GM23338 (cell line): ENCODE data around the gene TMEM117. TPM values are rescaled to one million over a fixed set of nuclear protein-coding genes. Genes with fewer than 3 reads are reported as not detected.

ENCODE experiments used
- ATAC-seq: fragments of 200-7000 bp; cut with Tn5 transposase; 3 replicates; pipeline ENCODE4 v1.9.1; 2020
- DNase-seq: peaks from one replicate; pipeline ENCODE4 v3.0.0-alpha.2; 2015; ENCODE audit warnings: low spot score
- H2AFZ ChIP-seq: fragments of 200-600 bp; sonication (generic); 2 replicates; pipeline ENCODE4 v1.8.0; 2016; ENCODE audit warnings: antibody characterized with exemption, mild to moderate bottlenecking, moderate library complexity
- H3F3A ChIP-seq: fragments of 200-600 bp; sonication (generic); replicated peaks from 2 replicates; pipeline ENCODE4 v1.8.0; 2017; ENCODE audit warnings: antibody characterized with exemption, mixed run types, low read depth
- H3K27ac ChIP-seq: fragments of 200-600 bp; sonication (generic); 2 replicates; pipeline ENCODE4 v1.6.1; 2016; ENCODE audit warnings: low read depth
- H3K27me3 ChIP-seq: fragments of 200-600 bp; sonication (generic); 2 replicates; pipeline ENCODE4 v1.8.0; 2016; ENCODE audit warnings: mild to moderate bottlenecking, mixed run types, moderate library complexity; ENCODE audit not compliant: insufficient read depth
- H3K36me3 ChIP-seq: fragments of 200-600 bp; sonication (generic); 2 replicates; pipeline ENCODE4 v1.8.0; 2016; ENCODE audit warnings: mild to moderate bottlenecking; ENCODE audit not compliant: insufficient read depth
- H3K4me1 ChIP-seq: fragments of 200-600 bp; sonication (generic); 2 replicates; pipeline ENCODE4 v1.8.0; 2016; ENCODE audit warnings: mild to moderate bottlenecking, moderate library complexity; ENCODE audit not compliant: insufficient read depth
- H3K4me2 ChIP-seq: fragments of 200-600 bp; sonication (generic); 2 replicates; pipeline ENCODE4 v1.7.1; 2017; ENCODE audit warnings: mixed run types
- H3K4me3 ChIP-seq: fragments of 200-600 bp; sonication (generic); 2 replicates; pipeline ENCODE4 v1.6.1; 2016; ENCODE audit warnings: mixed run types
- H3K79me2 ChIP-seq: fragments of 200-600 bp; sonication (generic); replicated peaks from 2 replicates; pipeline ENCODE4 v1.8.0; 2017; ENCODE audit warnings: mild to moderate bottlenecking; ENCODE audit not compliant: insufficient read depth
- H3K9me2 ChIP-seq: fragments of 200-600 bp; sonication (generic); 2 replicates; pipeline ENCODE4 v1.8.0; 2017; ENCODE audit not compliant: insufficient read depth
- H4K20me1 ChIP-seq: fragments of 200-600 bp; sonication (generic); replicated peaks from 2 replicates; pipeline ENCODE4 v1.8.0; 2017; ENCODE audit warnings: mild to moderate bottlenecking; ENCODE audit not compliant: insufficient read depth
- H3K27ac Mint-ChIP-seq: 2 replicates; pipeline ENCODE4 v1.8.0; 2020; ENCODE audit warnings: inconsistent platforms, mild to moderate bottlenecking, moderate library complexity, mixed read lengths
- H3K27me3 Mint-ChIP-seq: 3 replicates; pipeline ENCODE4 v1.8.0; 2022; ENCODE audit warnings: low read depth, mild to moderate bottlenecking, moderate library complexity, mixed read lengths, inconsistent platforms; ENCODE audit not compliant: insufficient read depth, poor library complexity
- H3K36me3 Mint-ChIP-seq: 3 replicates; pipeline ENCODE4 v1.8.0; 2021; ENCODE audit warnings: low read depth, mild to moderate bottlenecking, inconsistent platforms, moderate library complexity, mixed read lengths
- H3K4me1 Mint-ChIP-seq: 3 replicates; pipeline ENCODE4 v1.8.0; 2020; ENCODE audit warnings: mild to moderate bottlenecking, inconsistent platforms, mixed read lengths
- H3K4me3 Mint-ChIP-seq: 3 replicates; pipeline ENCODE4 v1.8.0; 2021; ENCODE audit warnings: moderate library complexity, mild to moderate bottlenecking, inconsistent platforms, mixed read lengths
- H3K9me3 Mint-ChIP-seq: 3 replicates; pipeline ENCODE4 v1.8.0; 2020; ENCODE audit warnings: moderate library complexity, mild to moderate bottlenecking, inconsistent platforms, mixed read lengths
- CREB1 ChIP-seq: fragments of 250-450 bp; sonication (Bioruptor Pico); IDR thresholded peaks from 2 replicates; pipeline ENCODE4 v1.5.0; 2020; ENCODE audit warnings: low read depth, mild to moderate bottlenecking, moderate library complexity
- CTCF ChIP-seq, 2 experiments: fragments of 200-600 bp in 1 of 2; sonication (generic) in 1 of 2; conservative IDR thresholded peaks; 2 replicates each; pipeline versions ENCODE4 v1.5.1 to v1.6.1; 2016 to 2017; ENCODE audit warnings: antibody characterized with exemption in 2 of 2, low read depth in 2 of 2, mild to moderate bottlenecking in 2 of 2, moderate library complexity in 1 of 2
- ETS1 ChIP-seq: IDR thresholded peaks from 2 replicates; pipeline ENCODE4 v1.6.1; 2016; ENCODE audit warnings: antibody characterized with exemption
- EZH2 ChIP-seq: fragments of 200-600 bp; sonication (generic); IDR thresholded peaks from one replicate; pipeline ENCODE4 v1.8.0; 2017; ENCODE audit warnings: antibody characterized with exemption, mild to moderate bottlenecking, low read depth; ENCODE audit not compliant: unreplicated experiment
- EZH2phosphoT487 ChIP-seq: fragments of 200-600 bp; sonication (generic); IDR thresholded peaks from one replicate; pipeline ENCODE4 v1.8.1; 2018; ENCODE audit warnings: antibody characterized with exemption; ENCODE audit not compliant: unreplicated experiment
- JUNB ChIP-seq: IDR thresholded peaks from one replicate; pipeline ENCODE4 v1.6.1; 2016; ENCODE audit warnings: antibody characterized with exemption; ENCODE audit not compliant: unreplicated experiment
- NANOG ChIP-seq: IDR thresholded peaks from 2 replicates; pipeline ENCODE4 v1.6.1; 2016; ENCODE audit warnings: antibody characterized with exemption, borderline replicate concordance
- POLR2AphosphoS5 ChIP-seq: IDR thresholded peaks from 2 replicates; pipeline ENCODE4 v1.6.1; 2016; ENCODE audit warnings: antibody characterized with exemption, low read depth
- STAT1 ChIP-seq: IDR thresholded peaks from one replicate; pipeline ENCODE4 v1.6.1; 2016; ENCODE audit warnings: antibody characterized with exemption; ENCODE audit not compliant: unreplicated experiment
- ZNF114 ChIP-seq: fragments of 250-450 bp; sonication (Bioruptor Pico); IDR thresholded peaks from 2 replicates; pipeline ENCODE4 v1.5.0; 2020; ENCODE audit warnings: mild to moderate bottlenecking, moderate library complexity
- ZNF331 ChIP-seq: fragments of 250-450 bp; sonication (Bioruptor Pico); IDR thresholded peaks from 2 replicates; pipeline ENCODE4 v1.5.0; 2020; ENCODE audit warnings: low read depth, mild to moderate bottlenecking, moderate library complexity
- ZNF462 ChIP-seq: fragments of 250-450 bp; sonication (Bioruptor Pico); IDR thresholded peaks from 2 replicates; pipeline ENCODE4 v1.5.0; 2020; ENCODE audit warnings: mild to moderate bottlenecking, moderate library complexity
- polyA plus RNA-seq: library from polyadenylated mRNA; unstranded; fragments of >200 nt; fragmentation: Nextera tagmentation; extraction: Ambion mirVana; gene quantifications from 2 replicates; pipeline ENCODE4 v1.2.1, GENCODE V29; 2016
- total RNA-seq: library from RNA; depleted of rRNA; stranded (reverse); fragments of >200 nt; shearing (Covaris generic); gene quantifications from 2 replicates; pipeline ENCODE4 v1.2.3, GENCODE V29; 2014

The TMEM117 gene
- total and polyA plus RNA-seq, 2 experiments from 2014 or later = 0.94 to 1.6 TPM

- no peaks in the 10 kb centered on the region; the same call in 1 of the 2 replicates for H3K9me2 ChIP-seq
- 0 out of 2 replicates have a peak, but pooled peaks cover 4% of the 10 kb centered on the region for H3F3A ChIP-seq
- no peaks in the 10 kb centered on the region for H3K79me2 ChIP-seq
- H3K4me1 Mint-ChIP-seq = peaks cover 3% of the 10 kb centered on the region; the same call in 1 of the 3 replicates
- no peak for TF ChIP-seq CREB1
- TF ChIP-seq NANOG = peak; percentile 77
- ATAC-seq (no peak), DNase-seq (no peak)
- H3K27me3 ChIP-seq = no peaks in the 10 kb centered on the region
- H4K20me1 ChIP-seq = no peaks in the 10 kb centered on the region
- H3K27ac Mint-ChIP-seq = peak overlapping the region; percentile 26; the same call in 1 of the 2 replicates
- peaks cover 20% of the 10 kb centered on the region for H3K36me3 ChIP-seq
- H3K9me3 Mint-ChIP-seq = peaks cover 60% of the 10 kb centered on the region
- H3K4me1 ChIP-seq = no peaks in the 10 kb centered on the region; the same call in 1 of the 2 replicates
- no peak overlapping the region for H3K4me3 Mint-ChIP-seq
- no peak overlapping the region for H3K4me2 ChIP-seq
- peaks cover 54% of the 10 kb centered on the region for H3K36me3 Mint-ChIP-seq
- no peak overlapping the region for H2AFZ ChIP-seq
- peak overlapping the region; percentile 39; the same call in 1 of the 2 replicates for H3K27ac ChIP-seq
- H3K4me3 ChIP-seq = no peak overlapping the region
- H3K27me3 Mint-ChIP-seq = no peaks in the 10 kb centered on the region
Observed at GRCh38 chr12:43979450-43979849, 143.6 kb downstream of the TMEM117 start.

GRCh38 chr12:43980627-43981191, 144.8 kb downstream of the TMEM117 start:
- H3K4me3 ChIP-seq = no peak overlapping the region
- Mint-ChIP-seq H3K36me3 (peaks cover 52% of the 10 kb centered on the region), H3K4me3 (no peak overlapping the region)
- no peak for TF ChIP-seq CTCF (conservative IDR thresholded peaks at IDR 0.05; ENCODE audit: low read depth in 2 of 2)
- no peak for TF ChIP-seq JUNB
- TF ChIP-seq CREB1 = no peak
- TF ChIP-seq POLR2AphosphoS5 = no peak
- TF ChIP-seq STAT1 = no peak
- TF ChIP-seq ZNF462 (CRISPR knock-in tag) = no peak
- no peak for TF ChIP-seq EZH2phosphoT487
- TF ChIP-seq EZH2 = no peak
- no peak for TF ChIP-seq NANOG
- TF ChIP-seq ZNF114 = no peak
- TF ChIP-seq ETS1 = no peak
- no peak for TF ChIP-seq ZNF331 (CRISPR knock-in tag)

More at GRCh38 chr12:43980627-43981191, 144.8 kb downstream of the TMEM117 start:
- no peak overlapping the region for H2AFZ ChIP-seq
- H3K27ac ChIP-seq = no peak overlapping the region
- H3K9me3 Mint-ChIP-seq = peaks cover 58% of the 10 kb centered on the region
- no peaks in the 10 kb centered on the region for H3K79me2 ChIP-seq
- no peak for ATAC-seq
- no peak for DNase-seq
- H3K4me2 ChIP-seq = no peak overlapping the region
- H3K36me3 ChIP-seq = peaks cover 20% of the 10 kb centered on the region
- 0 out of 2 replicates have a peak, but pooled peaks cover 4% of the 10 kb centered on the region for H3F3A ChIP-seq
- no peaks in the 10 kb centered on the region for H3K27me3 ChIP-seq
- no peaks in the 10 kb centered on the region; the same call in 1 of the 2 replicates for H3K4me1 ChIP-seq
- no peaks in the 10 kb centered on the region for H4K20me1 ChIP-seq
- H3K9me2 ChIP-seq = no peaks in the 10 kb centered on the region; the same call in 1 of the 2 replicates
- peaks cover 7% of the 10 kb centered on the region; the same call in 2 of the 3 replicates for H3K4me1 Mint-ChIP-seq
- no peak overlapping the region for H3K27ac Mint-ChIP-seq
- H3K27me3 Mint-ChIP-seq = no peaks in the 10 kb centered on the region
